ENCODE results near the gene PLS1.
"Not testable (repeated sequence)": the region's sequence is repeated elsewhere in the genome, so short reads cannot be mapped to it uniquely, and the experiment has no call there.

PLS1 gene

GRCh38 chr3:142595951-142596725 lies at the start of gene PLS1:
PLS1 (plus strand) TSS chr3:142596393; CDS start chr3:142664238, 67,845 bp downstream.
- DNase-seq = peak; percentile 96 to 97

- no peak for DNase-seq
These were observed 46.2 kb upstream of the PLS1 start for GRCh38 chr3:142549986-142550385.

GRCh38 chr3:142552579-142552978 lies 43.6 kb upstream of the PLS1 start:
- DNase-seq = not testable (repeated sequence)

GRCh38 chr3:142553741-142554140 lies 42.5 kb upstream of the PLS1 start:
- no peak for DNase-seq

GRCh38 chr3:142560118-142560517 lies 36.1 kb upstream of the PLS1 start:
- no peak for DNase-seq

GRCh38 chr3:142563496-142563997 lies 32.6 kb upstream of the PLS1 start:
- no peak for DNase-seq

- DNase-seq = no peak
These were observed 30.1 kb upstream of the PLS1 start for GRCh38 chr3:142566096-142566495.

GRCh38 chr3:142568393-142569017 lies 27.7 kb upstream of the PLS1 start:
- DNase-seq = no peak

GRCh38 chr3:142569422-142569821 lies 26.8 kb upstream of the PLS1 start:
- DNase-seq = not testable (repeated sequence)

- not testable (repeated sequence) for DNase-seq
These were observed 22.0 kb upstream of the PLS1 start for GRCh38 chr3:142574223-142574622.

- DNase-seq = no peak
These were observed 21.5 kb upstream of the PLS1 start for GRCh38 chr3:142574665-142575064.

- no peak for DNase-seq
These were observed 19.4 kb upstream of the PLS1 start for GRCh38 chr3:142576792-142577191.

- DNase-seq = peak in 1 of 2 experiments; percentile 26
These were observed 18.4 kb upstream of the PLS1 start for GRCh38 chr3:142577696-142578328.

GRCh38 chr3:142578329-142579223 lies 17.6 kb upstream of the PLS1 start, which contains the start of gene ATR:
ATR (minus strand) TSS chr3:142578733; CDS start chr3:142578704, 29 bp downstream.
- peak; percentile 97 to 98 for DNase-seq

- no peak for DNase-seq
These were observed 16.2 kb upstream of the PLS1 start for GRCh38 chr3:142580061-142580423.

GRCh38 chr3:142581070-142581469 lies 15.1 kb upstream of the PLS1 start:
- not testable (repeated sequence) for DNase-seq

GRCh38 chr3:142586803-142587406 lies 9.3 kb upstream of the PLS1 start:
- no peak for DNase-seq

- DNase-seq = no peak
These were observed 7.5 kb upstream of the PLS1 start for GRCh38 chr3:142588703-142589102.

- DNase-seq = not testable (repeated sequence)
These were observed 3.9 kb upstream of the PLS1 start for GRCh38 chr3:142592268-142592667.

GRCh38 chr3:142595141-142595540 lies 1.1 kb upstream of the PLS1 start:
- DNase-seq = no peak

- no peak for DNase-seq
These were observed 627 bp upstream of the PLS1 start for GRCh38 chr3:142595581-142595950.

- DNase-seq = no peak
These were observed 514 bp downstream of the PLS1 start for GRCh38 chr3:142596726-142597088.
